HCT116 (cell line): ENCODE data around the gene CLEC19A.

Experiments
- ATF3 ChIP-seq: IDR thresholded peaks from 2 replicates; pipeline ENCODE4 v1.6.1; 2012
- CTCF ChIP-seq, 3 experiments: fragments of 200-600 bp in 1 of 3; sonication (generic) in 1 of 3; IDR thresholded peaks in 2 of 3; conservative IDR thresholded peaks in 1 of 3; 2 replicates each; pipeline ENCODE4 v1.5.1; 2012 to 2017; ENCODE audit warnings: low read depth in 2 of 3, low read length in 2 of 3, antibody characterized with exemption in 1 of 3, borderline replicate concordance in 1 of 3, control low read depth in 1 of 3, mild to moderate bottlenecking in 1 of 3, mixed read lengths in 1 of 3, mixed run types in 1 of 3, moderate library complexity in 1 of 3; ENCODE audit not compliant: insufficient read depth in 1 of 3
- EZH2 ChIP-seq: fragments of 200-600 bp; sonication (generic); IDR thresholded peaks from 2 replicates; pipeline ENCODE4 v1.6.1; 2017; ENCODE audit warnings: antibody characterized with exemption, mixed run types
- EZH2phosphoT487 ChIP-seq: fragments of 200-600 bp; IDR thresholded peaks from 2 replicates; pipeline ENCODE4 v1.6.1; 2018; ENCODE audit warnings: antibody characterized with exemption, borderline replicate concordance
- JUND ChIP-seq: IDR thresholded peaks from 2 replicates; pipeline ENCODE4 v1.6.1; 2012
- MAX ChIP-seq: IDR thresholded peaks from 2 replicates; pipeline ENCODE4 v1.6.1; 2012
- POLR2A ChIP-seq: IDR thresholded peaks from 2 replicates; pipeline ENCODE4 v1.7.0; 2011; ENCODE audit warnings: borderline replicate concordance; ENCODE audit not compliant: insufficient read depth, insufficient read length; ENCODE audit errors: extremely low read depth
- POLR2AphosphoS5 ChIP-seq: IDR thresholded peaks from 2 replicates; pipeline ENCODE4 v1.6.1; 2011; ENCODE audit warnings: mild to moderate bottlenecking, low read depth, low read length, moderate library complexity
- REST ChIP-seq: IDR thresholded peaks from 2 replicates; pipeline ENCODE4 v1.6.1; 2012; ENCODE audit warnings: low read depth
- SRF ChIP-seq: IDR thresholded peaks from 2 replicates; pipeline ENCODE4 v1.6.1; 2012; ENCODE audit warnings: low read depth

GRCh38 chr16:19292186-19292585, 6.7 kb downstream of the CLEC19A start:
- TF ChIP-seq CTCF (IDR thresholded peaks at IDR 0.05 in 2 of 3, conservative IDR thresholded peaks at IDR 0.05 in 1 of 3; ENCODE audit: borderline replicate concordance in 1 of 3, insufficient read depth in 1 of 3, low read depth in 2 of 3, low read length in 2 of 3) (no peak), SRF (no peak), REST (no peak), POLR2A (no peak), POLR2AphosphoS5 (no peak), JUND (no peak), EZH2phosphoT487 (no peak), ATF3 (no peak), MAX (no peak), EZH2 (no peak)
